H1 (cell line): ENCODE results near the gene SEC63. TPM values are rescaled to one million over a fixed set of nuclear protein-coding genes. Genes with fewer than 3 reads are reported as not detected.

Experiments used
- CTCF ChIA-PET: fragments of 300-600 bp; sonication (Branson Sonifier 250); formaldehyde crosslinking; loops from one replicate; lab custom pipeline; 2021; ENCODE audit not compliant: partially characterized antibody; lab: Charles Lee
- POLR2A ChIA-PET: fragments of 300-600 bp; sonication (Branson Sonifier 250); formaldehyde crosslinking; loops from one replicate; lab custom pipeline; 2021; ENCODE audit warnings: inconsistent platforms; ENCODE audit not compliant: partially characterized antibody; lab: Charles Lee
- DNase-seq, 2 experiments: peaks; one replicate each; pipeline versions ENCODE4 v3.0.0 to v3.0.0-alpha.2; 2010 to 2022; ENCODE audit warnings: low spot score in 2 of 2, low read depth in 1 of 2, mixed read lengths in 1 of 2
- FAIRE-seq: peaks from 2 replicates; lab custom pipeline; 2011; peaks lifted over from hg19 to GRCh38; lab: Jason Lieb, UNC
- H2AFZ ChIP-seq: 2 replicates; pipeline ENCODE4 v1.8.1; 2012; ENCODE audit warnings: low read length, inconsistent platforms
- H2AK5ac ChIP-seq: 2 replicates; pipeline ENCODE4 v1.6.1; 2013; ENCODE audit warnings: low read depth, low read length
- H2BK120ac ChIP-seq: replicated peaks from 2 replicates; pipeline ENCODE3; 2013; ENCODE audit warnings: low read depth, low read length, inconsistent platforms
- H2BK12ac ChIP-seq: 2 replicates; pipeline ENCODE4 v1.6.1; 2013; ENCODE audit warnings: low read depth, low read length
- H2BK15ac ChIP-seq: 2 replicates; pipeline ENCODE4 v1.6.1; 2013; ENCODE audit warnings: low read length
- H2BK20ac ChIP-seq: 2 replicates; pipeline ENCODE4 v1.6.1; 2013; ENCODE audit warnings: low read length
- H2BK5ac ChIP-seq: 2 replicates; pipeline ENCODE4 v1.6.1; 2013; ENCODE audit warnings: low read depth, low read length
- H3K14ac ChIP-seq: 2 replicates; pipeline ENCODE4 v1.6.1; 2013; ENCODE audit warnings: inconsistent platforms; ENCODE audit not compliant: insufficient read length
- H3K18ac ChIP-seq: 2 replicates; pipeline ENCODE4 v1.6.1; 2013; ENCODE audit warnings: low read length; ENCODE audit errors: extremely low read depth
- H3K23ac ChIP-seq: 2 replicates; pipeline ENCODE4 v1.6.1; 2013; ENCODE audit warnings: inconsistent platforms; ENCODE audit not compliant: insufficient read length
- H3K23me2 ChIP-seq: 2 replicates; pipeline ENCODE4 v1.6.1; 2013; ENCODE audit warnings: low read depth, low read length
- H3K27ac ChIP-seq: 2 replicates; pipeline ENCODE4 v1.6.1; 2011; ENCODE audit warnings: low read depth, low read length, inconsistent platforms
- H3K27me3 ChIP-seq, 4 experiments: replicated peaks in 1 of 4; 1 replicate in 1 of 4; 2 replicates in 3 of 4; pipeline versions ENCODE4 v1.6.1 to v1.8.1; 2011 to 2013; ENCODE audit warnings: low read length in 3 of 4, mild to moderate bottlenecking in 3 of 4, inconsistent platforms in 2 of 4, mixed read lengths in 2 of 4, moderate library complexity in 1 of 4; ENCODE audit not compliant: control insufficient read depth in 3 of 4, insufficient read depth in 3 of 4; ENCODE audit errors: extremely low read depth in 1 of 4
- H3K36me3 ChIP-seq, 4 experiments: 2 replicates each; pipeline versions ENCODE4 v1.6.1 to v1.8.1; 2011 to 2013; ENCODE audit warnings: mild to moderate bottlenecking in 4 of 4, low read length in 3 of 4, moderate library complexity in 2 of 4, control low read depth in 1 of 4, inconsistent platforms in 1 of 4; ENCODE audit not compliant: insufficient read depth in 4 of 4, control insufficient read depth in 2 of 4
- H3K4ac ChIP-seq: replicated peaks from 2 replicates; pipeline ENCODE3; 2013; ENCODE audit warnings: low read length, low read depth, mixed read lengths, inconsistent platforms; ENCODE audit not compliant: insufficient read length
- H3K4me1 ChIP-seq, 4 experiments: replicated peaks in 1 of 4; 1 replicate in 1 of 4; 2 replicates in 3 of 4; pipeline versions ENCODE4 v1.6.1 to v1.8.1; 2011 to 2013; ENCODE audit warnings: low read length in 3 of 4, inconsistent platforms in 2 of 4, mixed read lengths in 1 of 4; ENCODE audit not compliant: insufficient read depth in 4 of 4, control insufficient read depth in 3 of 4
- H3K4me2 ChIP-seq, 2 experiments: 2 replicates each; pipeline versions ENCODE4 v1.6.1 to v1.8.1; 2011 to 2013; ENCODE audit warnings: low read depth in 2 of 2, low read length in 2 of 2, control low read depth in 1 of 2, inconsistent platforms in 1 of 2, mild to moderate bottlenecking in 1 of 2; ENCODE audit not compliant: insufficient read depth in 1 of 2
- H3K4me3 ChIP-seq, 4 experiments: fragments of 200-600, 300-600 bp in 1 of 4; sonication (generic), shearing (Covaris generic), sonication (Bioruptor Twin) in 1 of 4; 2 replicates each; pipeline versions ENCODE4 v1.5.1 to v1.8.1; 2011 to 2016; ENCODE audit warnings: low read length in 4 of 4, low read depth in 3 of 4, control low read depth in 2 of 4, inconsistent platforms in 2 of 4, mild to moderate bottlenecking in 2 of 4, mixed read lengths in 1 of 4, moderate library complexity in 1 of 4; ENCODE audit not compliant: insufficient read depth in 2 of 4; ENCODE audit errors: extremely low read depth in 1 of 4
- H3K56ac ChIP-seq: replicated peaks from 2 replicates; pipeline ENCODE3; 2013; ENCODE audit warnings: low read depth, mild to moderate bottlenecking, mixed read lengths, low read length, inconsistent platforms; ENCODE audit not compliant: insufficient read length
- H3K79me1 ChIP-seq: 2 replicates; pipeline ENCODE4 v1.6.1; 2013; ENCODE audit warnings: low read depth, low read length, control low read depth
- H3K79me2 ChIP-seq, 2 experiments: 2 replicates each; pipeline versions ENCODE4 v1.6.1 to v1.8.1; 2012 to 2013; ENCODE audit warnings: low read length in 2 of 2, mild to moderate bottlenecking in 2 of 2, inconsistent platforms in 1 of 2; ENCODE audit not compliant: insufficient read depth in 2 of 2, control insufficient read depth in 1 of 2
- H3K9ac ChIP-seq, 4 experiments: replicated peaks in 1 of 4; 1 replicate in 1 of 4; 2 replicates in 3 of 4; pipeline versions ENCODE4 v1.6.1 to v1.8.1; 2011 to 2013; ENCODE audit warnings: low read depth in 3 of 4, low read length in 3 of 4, control low read depth in 2 of 4, mild to moderate bottlenecking in 2 of 4, moderate library complexity in 2 of 4, inconsistent platforms in 1 of 4; ENCODE audit errors: extremely low read depth in 1 of 4
- H3K9me3 ChIP-seq, 2 experiments: 2 replicates each; pipeline versions ENCODE4 v1.6.1 to v1.8.1; 2012 to 2013; ENCODE audit warnings: mild to moderate bottlenecking in 2 of 2, moderate library complexity in 2 of 2, control low read depth in 1 of 2, inconsistent platforms in 1 of 2, low read depth in 1 of 2, low read length in 1 of 2, mixed read lengths in 1 of 2; ENCODE audit not compliant: insufficient read depth in 2 of 2
- H4K20me1 ChIP-seq, 2 experiments: replicated peaks in 1 of 2; 2 replicates each; pipeline versions ENCODE3 to v1.8.1; 2011 to 2013; ENCODE audit warnings: inconsistent platforms in 2 of 2, low read length in 2 of 2, mild to moderate bottlenecking in 1 of 2; ENCODE audit not compliant: insufficient read depth in 2 of 2, control insufficient read depth in 1 of 2
- H4K5ac ChIP-seq: 2 replicates; pipeline ENCODE4 v1.6.1; 2013; ENCODE audit warnings: low read length, low read depth, mixed read lengths, inconsistent platforms; ENCODE audit not compliant: insufficient read length
- H4K8ac ChIP-seq: 2 replicates; pipeline ENCODE4 v1.8.0; 2013; ENCODE audit warnings: mild to moderate bottlenecking, moderate library complexity, low read length, inconsistent platforms; ENCODE audit not compliant: insufficient read depth; ENCODE audit errors: extremely low read depth
- H4K91ac ChIP-seq: replicated peaks from 2 replicates; pipeline ENCODE3; 2013; ENCODE audit warnings: low read length, mixed read lengths, inconsistent platforms; ENCODE audit not compliant: insufficient read length
- BRCA1 ChIP-seq: IDR thresholded peaks from 2 replicates; pipeline ENCODE4 v1.6.1; 2012; ENCODE audit warnings: low read depth, low read length, improper control_type of control experiment
- CBX5 ChIP-seq: fragments of 300-800, 300-1000 bp; sonication (generic); IDR thresholded peaks from 2 replicates; pipeline ENCODE4 v1.7.1; 2016; ENCODE audit warnings: antibody characterized with exemption, low read length, low read depth
- RAD21 ChIP-seq, 2 experiments: IDR thresholded peaks in 1 of 2; conservative IDR thresholded peaks in 1 of 2; 2 replicates each; pipeline ENCODE4 v1.6.1; 2011; ENCODE audit warnings: low read depth in 2 of 2, low read length in 2 of 2, improper control_type of control experiment in 1 of 2, inconsistent platforms in 1 of 2, mild to moderate bottlenecking in 1 of 2, moderate library complexity in 1 of 2
- SP2 ChIP-seq: IDR thresholded peaks from 2 replicates; pipeline ENCODE4 v1.6.1; 2012; ENCODE audit warnings: mild to moderate bottlenecking, low read length, inconsistent platforms
- TCF12 ChIP-seq: IDR thresholded peaks from 2 replicates; pipeline ENCODE4 v1.6.1; 2011; ENCODE audit warnings: low read depth, mild to moderate bottlenecking, low read length
- WGBS, 2 experiments: shearing (Covaris generic) in 1 of 2; methylation state at CpG; one replicate each; pipeline versions ENCODE4 v1.1.6 to v1.1.7; 2013 to 2015; ENCODE audit warnings: low lambda C conversion rate in 2 of 2, mixed read lengths in 2 of 2, inconsistent platforms in 1 of 2, low coverage in 1 of 2, missing lambda C conversion rate in 1 of 2; ENCODE audit not compliant: insufficient replicate concordance in 2 of 2, insufficient coverage in 1 of 2, insufficient read length in 1 of 2; ENCODE audit errors: extremely low coverage in 1 of 2, missing lambda C conversion rate in 1 of 2; 5-methylcytosine and 5-hydroxymethylcytosine counted together
- polyA plus RNA-seq, 7 experiments: library from polyadenylated mRNA; depleted of rRNA in 3 of 7; stranded (reverse) in 5 of 7; unstranded in 2 of 7; fragments of >200 nt in 5 of 7; fragments of 200-250 nt in 2 of 7; gene quantifications; 1 replicate in 5 of 7; 2 replicates in 1 of 7; 4 replicates in 1 of 7; pipeline versions ENCODE4 v1.2.1 to v1.2.3, GENCODE V29; 2011 to 2013; ENCODE audit warnings: missing spikeins in 2 of 7, mixed read lengths in 2 of 7
- total RNA-seq: library from RNA; stranded (reverse); fragmentation: NEBNext Ultra II Directional; extraction: Animal tissue kit (Norgen Biotek cat#: 25700); gene quantifications from 2 replicates; pipeline ENCODE4 v1.2.1, GENCODE V29; 2021

Gene SEC63
- total and polyA plus RNA-seq, 2 of the 8 experiments (the other 6 are each of a cell fraction or from before 2014, with no cell fraction given), result 17.3 to 121 TPM

DNA sequence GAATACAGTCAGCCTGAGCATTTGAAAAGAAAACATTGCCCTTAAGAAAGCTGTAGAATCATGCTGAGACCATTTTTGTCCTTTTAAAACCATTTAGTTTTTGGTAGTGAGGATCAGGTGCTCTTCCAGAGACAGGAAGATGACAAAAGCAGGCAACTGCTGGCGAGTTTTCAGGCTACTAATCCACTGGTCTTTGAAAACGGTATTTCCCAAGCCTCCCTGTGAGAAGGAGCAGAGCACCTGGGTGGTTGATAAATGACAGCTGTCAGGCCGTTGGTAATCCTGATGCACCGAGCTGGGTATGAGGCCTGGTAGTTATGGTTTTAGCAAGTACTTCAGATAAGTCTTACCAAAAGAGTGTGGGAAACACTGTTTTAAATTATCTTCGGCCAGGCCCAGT, 10.1 kb upstream of the SEC63 start:
- no peak overlapping the region for H2AFZ ChIP-seq
- H2BK20ac ChIP-seq, result no peak overlapping the region
- H3K4ac ChIP-seq, result no peak overlapping the region
- CTCF ChIA-PET, result no interaction called here
- no peaks in the 10 kb centered on the region for H3K27me3 ChIP-seq
- no peak overlapping the region for H3K56ac ChIP-seq
- no peak overlapping the region for H4K5ac ChIP-seq
- no peak overlapping the region for H3K9ac ChIP-seq
- no peak overlapping the region for H2BK15ac ChIP-seq
- H3K9me3 ChIP-seq, result no peaks in the 10 kb centered on the region; a peak in 1 of 4 replicates
- no peak overlapping the region for H2AK5ac ChIP-seq
- H4K8ac ChIP-seq, result no peak overlapping the region
- H3K23ac ChIP-seq, result no peak overlapping the region
- DNase-seq, result no peak
- no peak overlapping the region for H3K27ac ChIP-seq
- no peaks in the 10 kb centered on the region for H4K20me1 ChIP-seq
- no peaks in the 10 kb centered on the region for H3K79me2 ChIP-seq
- H3K14ac ChIP-seq, result no peak overlapping the region
- no peaks in the 10 kb centered on the region for H3K23me2 ChIP-seq
- H3K4me3 ChIP-seq, result no peak overlapping the region
- H3K79me1 ChIP-seq, result no peaks in the 10 kb centered on the region
- H3K36me3 ChIP-seq, result no peaks in the 10 kb centered on the region
- H3K4me2 ChIP-seq, result no peak overlapping the region
- WGBS, 2 experiments, result 83% methylated on average over 5 of the region's 5 CpGs; no CpG with 5 or more reads in 1 of the 2 experiments
- H2BK12ac ChIP-seq, result no peak overlapping the region
- peaks cover 0 to 12% (median 4%) of the 10 kb centered on the region in 4 experiments; a peak in 3 of 7 replicates for H3K4me1 ChIP-seq
- no peak overlapping the region for H4K91ac ChIP-seq
- POLR2A ChIA-PET, result no interaction called here
- no peak overlapping the region for H2BK5ac ChIP-seq
- FAIRE-seq, result no peak
- no peak overlapping the region for H2BK120ac ChIP-seq
- no peak overlapping the region for H3K18ac ChIP-seq
- TF ChIP-seq RAD21 (IDR thresholded peaks at IDR 0.05 in 1 of 2, conservative IDR thresholded peaks at IDR 0.05 in 1 of 2; ENCODE audit: low read depth in 2 of 2, low read length in 2 of 2) (no peak), BRCA1 (no peak), CBX5 (no peak), SP2 (no peak), TCF12 (no peak)
